Measurements from ENCODE around the gene JAKMIP2.
"Not testable (repeated sequence)": the region's sequence is repeated elsewhere in the genome, so short reads cannot be mapped to it uniquely, and the experiment has no call there.

The JAKMIP2 gene

GRCh38 chr5:147782110-147783028, at the start of gene JAKMIP2:
JAKMIP2 (minus strand) TSS chr5:147782728; CDS start chr5:147671806, 110,922 bp downstream.
- peak; percentile 93 for DNase-seq (ENCODE audit: low spot score)

- no peak for DNase-seq (ENCODE audit: low spot score)
These were observed 48.9 kb upstream of the JAKMIP2 start, which contains the start of gene SPINK1 for GRCh38 chr5:147831465-147831864. SPINK1 (minus strand) TSS chr5:147831671; CDS start chr5:147831577, 94 bp downstream.

- no peak for DNase-seq (ENCODE audit: low spot score)
These were observed 47.5 kb upstream of the JAKMIP2 start for GRCh38 chr5:147830035-147830434.

GRCh38 chr5:147827017-147827416, 44.5 kb upstream of the JAKMIP2 start:
- DNase-seq (ENCODE audit: low spot score) = not testable (repeated sequence)

GRCh38 chr5:147826361-147826760, 43.8 kb upstream of the JAKMIP2 start:
- no peak for DNase-seq (ENCODE audit: low spot score)

- peak; percentile 63 for DNase-seq (ENCODE audit: low spot score)
These were observed 40.4 kb upstream of the JAKMIP2 start for GRCh38 chr5:147822686-147823491.

GRCh38 chr5:147822222-147822621, 39.7 kb upstream of the JAKMIP2 start:
- not testable (repeated sequence) for DNase-seq (ENCODE audit: low spot score)

GRCh38 chr5:147821766-147822165, 39.2 kb upstream of the JAKMIP2 start:
- no peak for DNase-seq (ENCODE audit: low spot score)

- DNase-seq (ENCODE audit: low spot score) = no peak
These were observed 36.8 kb upstream of the JAKMIP2 start for GRCh38 chr5:147819261-147819770.

- DNase-seq (ENCODE audit: low spot score) = no peak
These were observed 35.8 kb upstream of the JAKMIP2 start for GRCh38 chr5:147818290-147818689.

- DNase-seq (ENCODE audit: low spot score) = no peak
These were observed 31.2 kb upstream of the JAKMIP2 start for GRCh38 chr5:147813696-147814095.

- DNase-seq (ENCODE audit: low spot score) = no peak
These were observed 27.5 kb upstream of the JAKMIP2 start for GRCh38 chr5:147809830-147810666.

GRCh38 chr5:147805030-147805454, 22.5 kb upstream of the JAKMIP2 start:
- DNase-seq (ENCODE audit: low spot score) = peak; percentile 39

- no peak for DNase-seq (ENCODE audit: low spot score)
These were observed 21.8 kb upstream of the JAKMIP2 start for GRCh38 chr5:147804334-147804733.

GRCh38 chr5:147803926-147804325, 21.4 kb upstream of the JAKMIP2 start:
- DNase-seq (ENCODE audit: low spot score) = no peak

GRCh38 chr5:147803161-147803560, 20.6 kb upstream of the JAKMIP2 start:
- DNase-seq (ENCODE audit: low spot score) = not testable (repeated sequence)

GRCh38 chr5:147801461-147801860, 18.9 kb upstream of the JAKMIP2 start:
- no peak for DNase-seq (ENCODE audit: low spot score)

- no peak for DNase-seq (ENCODE audit: low spot score)
These were observed 18.0 kb upstream of the JAKMIP2 start for GRCh38 chr5:147800491-147800890.

GRCh38 chr5:147796556-147797308, 14.2 kb upstream of the JAKMIP2 start:
- no peak for DNase-seq (ENCODE audit: low spot score)

- DNase-seq (ENCODE audit: low spot score) = no peak
These were observed 8.7 kb upstream of the JAKMIP2 start for GRCh38 chr5:147791181-147791580.

GRCh38 chr5:147789820-147790219, 7.3 kb upstream of the JAKMIP2 start:
- DNase-seq (ENCODE audit: low spot score) = no peak

Measured in CD4-positive, alpha-beta T cell treated with Interleukin-2 at 100 ng/mL for 4 hours (primary cell).